Transverse colon (tissue), 4 donors: Measurements from ENCODE around the gene ZNF780A. TPM values are rescaled to one million over a fixed set of nuclear protein-coding genes. Genes with fewer than 3 reads are reported as not detected.
"Not testable (repeated sequence)": the region's sequence is repeated elsewhere in the genome, so short reads cannot be mapped to it uniquely, and the experiment has no call there.

Experiments
- DNase-seq: peaks from one replicate; pipeline ENCODE4 v3.0.0-alpha.2; 2019
- H3K27ac ChIP-seq, 4 donors: fragments of 200-600 bp; sonication (generic); 2 replicates each; pipeline ENCODE4 v1.5.1; 2016 to 2018; ENCODE audit warnings: inconsistent platforms in 4 of 4
- H3K27me3 ChIP-seq: fragments of 200-600 bp; sonication (generic); 2 replicates; pipeline ENCODE4 v1.5.1; 2017; ENCODE audit warnings: inconsistent platforms
- H3K36me3 ChIP-seq, 4 donors: fragments of 200-600 bp; sonication (generic); 2 replicates each; pipeline ENCODE4 v1.5.1; 2017 to 2019; ENCODE audit warnings: inconsistent platforms in 4 of 4
- H3K4me1 ChIP-seq, 4 donors: fragments of 200-600 bp; sonication (generic); 2 replicates each; pipeline ENCODE4 v1.5.1; 2017 to 2020; ENCODE audit warnings: inconsistent platforms in 4 of 4
- H3K4me3 ChIP-seq, 4 donors: fragments of 200-600 bp; sonication (generic); 1 replicate in 1 of 4; 2 replicates in 3 of 4; pipeline versions ENCODE4 v1.5.1 to v1.6.1; 2017 to 2019; ENCODE audit warnings: inconsistent platforms in 4 of 4
- H3K9me3 ChIP-seq, 2 donors: fragments of 200-600 bp; sonication (generic); 2 replicates each; pipeline ENCODE4 v1.5.1; 2017 to 2019; ENCODE audit warnings: inconsistent platforms in 2 of 2
- CTCF ChIP-seq, 5 experiments: fragments of 200-600 bp in 3 of 5; fragments of 450-650 bp in 2 of 5; sonication (generic) in 3 of 5; IDR thresholded peaks; 1 replicate in 2 of 5; 2 replicates in 3 of 5; pipeline ENCODE4 v1.5.1; 2016 to 2017; ENCODE audit warnings: antibody characterized with exemption in 5 of 5, inconsistent platforms in 3 of 5, mild to moderate bottlenecking in 2 of 5, moderate library complexity in 1 of 5
- EP300 ChIP-seq: sonication (generic); formaldehyde crosslinking; IDR thresholded peaks from one replicate; pipeline ENCODE4 v1.6.1; 2017; ENCODE audit warnings: antibody characterized with exemption, low read depth
- POLR2A ChIP-seq: fragments of 450-650 bp; IDR thresholded peaks from one replicate; pipeline ENCODE4 v1.6.1; 2016; ENCODE audit warnings: antibody characterized with exemption, mild to moderate bottlenecking, moderate library complexity
- POLR2AphosphoS5 ChIP-seq, 3 donors: sonication (generic); formaldehyde crosslinking; IDR thresholded peaks; one replicate each; pipeline ENCODE4 v1.6.1; 2016; ENCODE audit warnings: antibody characterized with exemption in 3 of 3
- WGBS, 2 donors: methylation state at CpG; one replicate each; pipeline ENCODE4 v1.1.5; 2018; ENCODE audit warnings: low coverage in 1 of 2; 5-methylcytosine and 5-hydroxymethylcytosine counted together
- in situ Hi-C, 4 donors: fragments of 200-750 bp; cut with MboI; loops; one replicate each; pipeline versions ENCODE4 v1.15.0 to v1.15.1; 2017; ENCODE audit warnings: low sequenced_read_pairs in 3 of 4, low pct_ligation_motif_present in 1 of 4, low pct_unique_long_range_greater_than_20kb in 1 of 4
- intact Hi-C: fragments of 100-400 bp; cut with DNase I; formaldehyde crosslinking; loops from one replicate; pipeline ENCODE4 v1.15.1; 2023; ENCODE audit warnings: low total_unique reads
- total RNA-seq, 4 donors: library from RNA; depleted of rRNA; stranded (reverse); fragments of >200 nt; gene quantifications; one replicate each; pipeline ENCODE4 v1.1.0, GENCODE V29; 2016

Gene ZNF780A
- total RNA-seq, 4 donors from 2014 or later = 3.0 to 19.7 (median 7.2) TPM

DNA sequence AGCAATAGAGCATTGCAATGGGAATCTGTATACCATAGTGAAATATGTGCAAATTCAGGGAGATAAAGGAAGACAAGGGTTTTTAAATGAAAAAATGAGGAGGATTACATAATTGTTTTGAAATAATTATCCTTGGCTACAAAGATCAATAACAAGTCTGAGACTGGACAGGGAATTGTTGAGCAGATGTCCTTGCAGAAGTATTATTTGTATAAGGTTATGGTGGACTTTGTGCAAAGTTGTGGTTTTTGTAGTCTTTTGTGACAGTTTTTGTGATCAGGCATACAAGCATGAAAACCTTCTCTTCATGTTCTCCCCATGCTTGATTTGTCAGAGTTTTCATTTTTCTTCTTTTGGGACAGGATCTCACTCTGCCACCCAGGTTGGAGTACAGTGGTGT lies 25.3 kb upstream of the ZNF780A start:
- Histone ChIP-seq H3K27me3 (peaks cover 4% of the 10 kb centered on the region), H3K9me3 (no peaks in the 10 kb centered on the region), H3K27ac (no peak overlapping the region), H3K4me3 (no peak overlapping the region), H3K36me3 (no peaks in the 10 kb centered on the region), H3K4me1 (no peaks in the 10 kb centered on the region)
- DNase-seq = no peak
- in situ Hi-C loops = no loop called here
- TF ChIP-seq POLR2AphosphoS5 (IDR thresholded peaks at IDR 0.05) (no peak), POLR2A (no peak), EP300 (no peak), CTCF (IDR thresholded peaks at IDR 0.05) (no peak)
- intact Hi-C loops = no loop called here

DNA sequence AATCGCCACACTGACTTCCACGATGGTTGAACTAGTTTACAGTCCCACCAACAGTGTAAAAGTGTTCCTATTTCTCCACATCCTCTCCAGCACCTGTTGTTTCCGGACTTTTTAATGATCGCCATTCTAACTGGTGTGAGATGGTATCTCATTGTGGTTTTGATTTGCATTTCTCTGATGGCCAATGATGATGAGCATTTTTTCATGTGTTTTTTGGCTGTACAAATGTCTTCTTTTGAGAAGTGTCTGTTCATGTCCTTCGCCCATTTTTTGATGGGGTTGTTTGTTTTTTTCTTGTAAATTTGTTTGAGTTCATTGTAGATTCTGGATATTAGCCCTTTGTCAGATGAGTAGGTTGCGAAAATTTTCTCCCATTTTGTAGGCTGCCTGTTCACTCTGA lies 23.4 kb upstream of the ZNF780A start:
- intact Hi-C loops, H3K36me3 ChIP-seq, H3K27me3 ChIP-seq, in situ Hi-C loops, H3K27ac ChIP-seq, H3K9me3 ChIP-seq, H3K4me3 ChIP-seq, DNase-seq, H3K4me1 ChIP-seq: not testable (repeated sequence)
- WGBS, 2 donors = 97% methylated on average over 4 of the region's 6 CpGs; no CpG with 5 or more reads in 1 of the 2 donors

GRCh38 chr19:40112271-40112670 lies 21.5 kb upstream of the ZNF780A start:
- H3K4me3 ChIP-seq, DNase-seq, H3K27ac ChIP-seq, H3K27me3 ChIP-seq, H3K36me3 ChIP-seq, in situ Hi-C loops, intact Hi-C loops, H3K4me1 ChIP-seq, H3K9me3 ChIP-seq: not testable (repeated sequence)
- WGBS, 2 donors = 62 to 64% methylated on average over 2 to 4 of the region's 4 CpGs

- H3K9me3 ChIP-seq = no peaks in the 10 kb centered on the region
- H3K27me3 ChIP-seq = no peaks in the 10 kb centered on the region
- no peaks in the 10 kb centered on the region for H3K36me3 ChIP-seq
- TF ChIP-seq POLR2AphosphoS5 (IDR thresholded peaks at IDR 0.05) = no peak
- no peak for TF ChIP-seq POLR2A
- TF ChIP-seq CTCF (IDR thresholded peaks at IDR 0.05) = no peak
- TF ChIP-seq EP300 = no peak
- in situ Hi-C loops (no loop called here), intact Hi-C loops (no loop called here)
- DNase-seq = no peak
- no peak overlapping the region for H3K4me3 ChIP-seq
- no peaks in the 10 kb centered on the region for H3K4me1 ChIP-seq
- 36 to 61% methylated on average over 2 of the region's 2 CpGs for WGBS, 2 donors
- no peak overlapping the region for H3K27ac ChIP-seq
These were observed 19.8 kb upstream of the ZNF780A start for GRCh38 chr19:40110570-40110969.

DNA sequence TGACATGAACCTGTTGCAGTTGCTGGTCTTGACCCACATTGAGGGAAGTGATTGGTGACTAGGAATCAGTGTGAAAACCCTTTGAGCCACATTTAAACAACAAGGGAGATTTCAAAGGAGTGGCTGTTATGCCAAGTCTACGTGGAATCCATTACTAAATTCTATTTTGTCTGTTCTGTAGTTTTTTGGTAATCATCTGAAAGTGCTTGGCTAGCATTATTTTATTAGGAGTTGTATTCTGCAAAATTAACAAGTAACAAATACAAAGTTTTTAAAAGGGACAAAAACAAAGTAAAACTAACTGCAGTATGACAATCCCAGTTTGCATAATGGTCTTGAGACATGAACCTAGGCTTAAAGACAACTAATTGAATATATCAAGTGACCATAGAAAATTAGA lies 14.0 kb upstream of the ZNF780A start:
- TF ChIP-seq EP300 (no peak), CTCF (IDR thresholded peaks at IDR 0.05) (no peak)
- no peaks in the 10 kb centered on the region for H3K9me3 ChIP-seq
- H3K27ac ChIP-seq = no peak overlapping the region
- no peaks in the 10 kb centered on the region for H3K27me3 ChIP-seq
- H3K36me3 ChIP-seq = no peaks in the 10 kb centered on the region
- no peaks in the 10 kb centered on the region for H3K4me1 ChIP-seq
- DNase-seq = no peak
- 46 to 63% methylated on average over 1 of the region's 1 CpG for WGBS, 2 donors
- H3K4me3 ChIP-seq = no peak overlapping the region
- in situ Hi-C loops = no loop called here
- intact Hi-C loops = no loop called here
